ENCODE results near the gene GLI2.

The GLI2 gene

GRCh38 chr2:120738117-120738516 lies 2.4 kb downstream of the GLI2 start:
- no peak for DNase-seq (ENCODE audit: low spot score)

DNA sequence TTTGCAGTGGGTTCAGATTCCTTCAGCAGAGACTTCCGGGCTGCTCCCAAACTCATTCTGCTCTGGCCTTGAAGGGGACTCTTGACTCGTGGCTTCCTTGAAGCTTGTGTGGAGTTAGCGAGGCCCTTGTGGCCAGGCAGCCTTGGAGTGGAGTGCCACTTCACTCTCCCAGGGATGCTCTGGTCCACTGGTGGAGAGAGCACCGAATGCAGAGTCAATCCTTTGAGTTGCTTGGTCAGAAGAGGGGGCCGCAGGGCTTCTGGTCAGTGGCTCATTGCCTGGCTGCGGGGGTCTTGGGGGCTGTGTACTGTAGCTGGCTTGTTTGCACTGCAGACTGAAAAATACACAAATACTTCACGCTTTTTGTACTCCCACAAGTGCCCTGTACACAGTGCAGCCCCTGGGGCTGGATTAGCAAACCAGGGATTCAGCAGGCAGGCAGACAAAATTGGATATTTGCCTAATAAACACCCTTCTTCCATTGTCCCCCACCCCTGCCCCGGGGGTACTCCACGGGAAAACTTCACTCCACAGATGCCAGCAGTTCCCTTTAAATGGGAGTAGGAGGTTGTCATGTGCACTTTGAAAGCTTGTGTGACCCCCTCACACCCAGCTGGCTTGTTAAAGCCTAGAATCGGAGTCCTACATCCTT lies 3.2 kb downstream of the GLI2 start:
- no peak for DNase-seq (ENCODE audit: low spot score)

DNA sequence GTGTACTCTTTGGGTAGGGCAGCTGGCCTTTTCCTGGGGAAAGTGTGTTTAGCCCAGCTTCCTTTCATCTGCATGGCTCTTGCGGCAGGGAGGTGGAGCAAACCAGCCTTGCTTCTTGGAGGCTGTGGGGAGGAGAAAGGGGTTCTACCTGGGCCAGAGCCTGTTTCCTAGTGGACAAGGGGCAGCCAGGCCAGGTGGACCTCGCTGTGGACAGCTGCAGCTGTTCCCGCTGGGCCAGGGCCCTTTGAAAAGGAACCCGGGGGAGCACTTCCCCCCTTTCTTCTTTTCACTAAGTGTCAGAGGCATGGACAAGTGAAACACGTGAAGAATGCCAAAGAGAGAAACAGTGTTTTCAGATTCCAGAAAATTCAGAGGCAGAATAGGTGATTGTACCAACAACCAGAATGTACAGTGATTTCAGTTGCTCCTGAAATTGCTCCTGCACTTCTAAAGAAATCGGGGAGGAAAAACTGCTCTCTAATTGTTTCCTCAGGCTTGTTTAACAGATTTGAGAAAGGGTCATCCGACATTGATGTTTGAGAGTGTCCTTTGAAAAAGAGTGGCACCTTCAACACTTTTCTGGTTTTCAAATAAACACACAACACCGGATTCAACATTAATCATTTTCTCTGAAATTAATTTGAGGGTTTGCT lies 3.9 kb downstream of the GLI2 start:
- no peak for DNase-seq (ENCODE audit: low spot score)

DNA sequence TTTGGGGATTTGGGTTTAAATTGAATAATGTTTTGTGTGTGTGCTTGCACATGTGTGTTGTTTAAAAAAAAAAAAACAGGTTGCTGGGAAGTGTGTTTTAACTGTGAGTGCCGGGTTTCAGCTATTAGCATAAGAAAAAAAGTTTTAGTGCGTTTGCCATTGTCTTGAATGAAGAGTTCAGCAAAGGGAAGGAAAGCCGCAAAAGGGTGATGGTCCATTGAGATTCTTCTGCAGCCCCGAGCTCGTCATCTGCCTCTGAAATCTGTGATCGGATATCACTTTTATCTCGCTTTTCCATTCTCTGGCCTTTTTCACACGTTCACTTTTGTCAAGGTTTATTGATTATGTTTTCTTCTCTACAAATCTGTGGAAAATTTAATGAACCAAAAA lies 4.7 kb downstream of the GLI2 start:
- no peak for DNase-seq (ENCODE audit: low spot score)

DNA sequence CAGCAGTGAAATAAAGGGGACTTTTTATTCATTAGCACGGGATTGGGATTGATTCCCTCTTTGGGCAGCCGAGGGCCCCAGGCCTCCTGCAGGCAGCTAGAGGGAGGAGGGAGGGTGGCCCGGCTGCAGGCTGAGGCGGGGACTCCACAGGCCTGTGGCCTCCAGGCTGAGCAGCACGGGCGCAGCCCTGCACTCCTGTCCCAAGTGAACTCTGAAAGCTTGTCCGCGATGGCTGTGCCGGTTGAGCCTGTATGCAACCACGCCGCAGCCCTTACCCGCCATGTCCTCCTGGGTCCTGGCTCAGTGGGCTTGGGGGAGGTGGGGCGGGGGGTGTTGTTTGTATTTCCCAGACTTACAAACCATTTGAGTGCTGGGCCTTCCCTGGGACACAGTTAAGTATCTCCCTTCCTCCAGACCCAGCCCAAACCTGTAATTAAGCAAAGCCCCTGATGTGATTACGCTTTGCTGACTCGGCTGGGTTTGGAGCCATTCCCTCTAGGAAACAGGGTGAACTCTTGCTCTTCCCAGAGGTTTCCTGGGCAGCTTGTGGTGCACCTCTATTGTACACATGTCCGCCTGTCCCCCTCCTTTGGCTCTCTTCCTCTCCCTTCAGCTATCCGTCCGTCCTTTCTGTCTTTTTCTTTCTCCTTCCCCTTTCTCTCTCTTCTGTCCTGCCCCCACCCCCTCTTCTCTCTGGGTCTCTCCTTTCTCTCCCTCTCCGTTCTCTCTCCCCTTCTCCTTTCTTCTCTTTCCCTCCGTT lies 5.3 kb downstream of the GLI2 start:
- no peak for DNase-seq (ENCODE audit: low spot score)

DNA sequence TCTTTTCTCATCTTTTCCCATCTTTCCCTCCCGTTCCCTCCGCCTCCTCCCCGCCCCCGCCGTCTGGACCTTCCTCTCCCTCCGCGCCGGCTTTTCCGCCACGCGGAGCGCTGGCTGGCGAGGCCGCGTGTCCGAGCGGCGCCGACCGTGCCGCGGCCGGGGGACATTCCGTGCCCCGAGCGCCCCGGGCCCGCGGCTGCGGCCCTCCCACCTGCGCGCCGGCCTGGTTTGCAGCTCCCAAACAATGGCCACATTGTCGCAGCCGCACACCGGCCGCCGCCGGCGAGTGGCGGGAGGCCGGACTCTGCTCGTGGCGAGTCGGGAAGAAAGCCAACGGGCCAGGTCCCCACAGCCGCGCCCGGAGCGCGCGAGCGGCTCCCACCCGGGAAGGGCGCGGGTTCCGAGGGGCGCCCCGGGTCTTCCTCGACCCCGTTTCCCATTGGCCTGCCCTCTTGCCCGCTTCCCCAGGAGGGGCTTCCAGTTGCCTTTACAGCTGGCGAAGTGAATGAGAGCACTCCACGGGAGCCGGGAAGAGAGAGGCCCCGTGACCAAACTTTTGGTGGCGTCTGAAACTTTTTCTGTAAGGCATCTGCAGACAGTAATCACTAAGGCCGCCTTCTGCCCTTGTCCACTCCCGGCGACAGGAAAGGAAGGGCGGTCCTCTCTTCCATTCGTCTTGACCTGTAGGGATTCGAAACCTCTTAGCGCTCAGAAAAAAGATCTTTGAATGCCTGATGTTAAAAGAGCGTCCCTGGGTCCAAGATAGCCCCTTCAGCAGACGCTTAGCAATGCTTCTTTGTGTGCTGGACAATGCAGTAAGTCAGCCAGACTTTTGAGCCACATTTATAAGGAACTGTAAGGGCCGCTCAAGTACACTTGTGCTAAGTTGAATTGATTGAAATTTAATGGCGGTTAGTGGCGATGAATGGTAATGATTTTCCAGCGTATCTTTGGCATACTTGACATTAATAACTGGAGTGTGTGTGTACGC lies 6.2 kb downstream of the GLI2 start:
- DNase-seq (ENCODE audit: low spot score), result no peak

GRCh38 chr2:120743657-120744056 lies 8.0 kb downstream of the GLI2 start:
- DNase-seq (ENCODE audit: low spot score), result no peak

DNA sequence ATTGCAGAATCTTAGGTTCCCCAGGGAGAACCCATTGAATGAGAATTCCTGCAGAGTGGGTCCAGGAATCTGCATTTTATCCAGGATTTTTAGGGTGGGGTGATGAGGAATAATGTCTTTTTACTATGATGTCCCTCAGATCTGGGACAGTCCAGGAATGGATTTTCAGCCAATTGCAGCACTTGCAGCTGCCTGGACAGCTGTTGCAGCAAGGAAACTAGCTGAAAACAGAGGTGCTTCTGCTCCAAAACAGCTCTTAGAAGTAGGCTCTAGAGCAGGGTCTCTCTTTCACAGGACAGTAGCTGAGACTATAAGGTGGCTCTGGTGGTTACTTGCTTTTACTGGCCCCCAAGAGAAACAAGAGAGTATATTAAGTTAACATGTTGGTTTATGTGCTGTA lies 9.1 kb downstream of the GLI2 start:
- DNase-seq (ENCODE audit: low spot score), result no peak

- no peak for DNase-seq (ENCODE audit: low spot score)
Measured at GRCh38 chr2:120745420-120746111, 9.9 kb downstream of the GLI2 start.

DNA sequence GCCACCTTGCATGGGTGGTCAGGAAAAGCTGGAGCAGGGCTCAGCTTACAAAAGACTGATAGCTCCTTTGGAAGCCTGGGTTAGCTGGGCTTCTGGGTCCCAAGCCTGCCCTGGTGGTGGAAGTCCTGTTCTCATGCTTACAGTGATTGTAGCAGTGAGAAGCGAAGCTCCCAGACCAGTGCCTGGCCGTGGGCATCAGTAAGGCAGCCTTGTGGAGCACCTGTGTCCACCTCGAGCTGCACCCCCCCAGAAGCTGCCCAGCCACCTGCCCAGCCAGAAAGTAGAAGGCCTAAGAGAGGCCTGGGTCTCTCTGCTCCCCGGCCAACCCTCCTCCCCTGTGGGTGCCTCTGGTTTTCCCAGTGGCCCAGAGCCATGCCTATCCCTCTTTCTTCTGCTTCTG lies 10.5 kb downstream of the GLI2 start:
- DNase-seq (ENCODE audit: low spot score), result no peak

- no peak for DNase-seq (ENCODE audit: low spot score)
Measured at GRCh38 chr2:120747281-120747680, 11.6 kb downstream of the GLI2 start.

- DNase-seq (ENCODE audit: low spot score), result no peak
Measured at GRCh38 chr2:120747706-120748105, 12.0 kb downstream of the GLI2 start.

GRCh38 chr2:120748310-120748709 lies 12.6 kb downstream of the GLI2 start:
- DNase-seq (ENCODE audit: low spot score), result no peak

- DNase-seq (ENCODE audit: low spot score), result no peak
Measured at GRCh38 chr2:120748741-120749140, 13.1 kb downstream of the GLI2 start.

GRCh38 chr2:120749506-120750431 lies 14.1 kb downstream of the GLI2 start:
- DNase-seq (ENCODE audit: low spot score), result no peak

DNA sequence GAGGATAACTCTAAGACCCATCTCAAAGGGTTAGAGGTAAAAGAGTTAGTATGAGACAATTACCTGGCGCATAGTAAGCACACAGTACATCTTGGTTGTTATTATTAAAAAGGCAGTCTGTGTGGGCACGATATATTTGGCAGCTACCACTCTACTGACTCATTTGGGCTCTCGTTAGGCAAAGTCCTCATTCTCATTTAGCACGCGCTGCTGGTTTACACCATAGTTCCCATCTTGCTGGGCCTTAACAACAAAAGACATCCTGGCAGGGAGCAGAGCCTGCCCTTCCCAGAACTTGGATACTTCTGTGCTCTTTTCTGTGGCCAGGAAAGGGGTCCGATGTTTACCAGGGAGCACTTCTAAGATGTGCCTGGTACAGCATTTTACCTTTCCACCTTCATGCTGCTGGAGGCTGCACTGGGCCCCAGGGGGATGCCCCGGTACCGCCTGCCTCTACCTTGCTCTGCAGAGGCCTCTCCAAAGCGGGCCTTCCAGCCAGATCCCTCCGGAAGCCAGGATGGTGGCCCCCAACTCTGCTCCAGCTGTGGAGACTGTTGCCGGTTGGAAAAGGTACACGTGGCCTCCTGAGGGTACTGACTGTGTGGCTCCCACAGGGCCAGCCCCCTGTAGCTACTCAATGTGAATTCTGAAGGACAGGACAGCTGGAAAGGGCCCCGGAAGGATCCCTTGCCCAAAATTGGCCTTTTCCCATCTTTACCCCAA lies 15.0 kb downstream of the GLI2 start:
- DNase-seq (ENCODE audit: low spot score), result no peak

GRCh38 chr2:120751553-120751952 lies 15.9 kb downstream of the GLI2 start:
- no peak for DNase-seq (ENCODE audit: low spot score)

DNA sequence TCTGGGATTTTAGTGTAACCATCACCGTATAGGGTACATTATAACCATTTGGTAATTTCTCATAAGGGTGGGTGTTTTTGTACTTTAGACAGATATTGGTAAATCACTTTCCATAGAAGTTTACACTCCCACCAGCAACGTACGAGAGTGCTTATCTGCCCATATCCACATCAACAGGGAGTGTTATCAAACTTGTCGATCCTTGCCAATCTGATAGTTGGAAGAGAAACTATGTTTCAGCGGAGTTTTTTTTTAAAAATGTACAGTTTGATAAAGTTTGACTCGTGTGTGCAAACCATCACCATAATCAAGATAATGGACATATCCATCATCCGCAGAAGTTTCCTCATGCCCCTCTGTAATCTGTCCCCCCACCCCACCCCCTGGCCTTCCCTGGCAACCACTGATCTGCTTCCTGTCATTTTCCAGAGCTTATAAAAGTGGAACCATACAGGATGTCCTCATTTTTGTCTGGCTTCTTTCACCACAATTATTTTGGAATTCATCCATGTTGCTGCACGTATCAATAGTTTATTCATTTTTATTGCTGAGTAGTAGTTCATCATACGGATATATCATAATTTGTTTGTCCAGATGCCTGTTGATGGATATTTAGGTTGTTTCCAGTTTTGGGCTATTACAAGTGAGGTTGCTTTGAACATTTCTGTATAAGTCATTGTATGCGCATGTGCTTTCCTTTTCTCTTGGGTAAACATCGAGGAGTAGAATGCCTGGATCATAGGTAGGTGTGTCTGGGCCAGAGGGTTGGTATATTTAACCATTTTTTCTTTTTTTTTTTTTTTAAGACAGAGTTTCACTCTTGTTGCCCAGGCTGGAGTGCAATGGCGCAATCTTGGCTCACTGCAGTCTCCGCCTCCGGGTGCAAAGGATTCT lies 18.6 kb downstream of the GLI2 start:
- DNase-seq (ENCODE audit: low spot score), result no peak

Measured in cerebellar cortex (tissue), 1 donor.